Measurements from ENCODE around the gene EML5.
"Not testable (repeated sequence)": the region's sequence is repeated elsewhere in the genome, so short reads cannot be mapped to it uniquely, and the experiment has no call there.

The EML5 gene

GRCh38 chr14:88802596-88802995 is 9.8 kb upstream of the EML5 start:
- DNase-seq: no peak

GRCh38 chr14:88799522-88799921 is 6.8 kb upstream of the EML5 start:
- DNase-seq: no peak

GRCh38 chr14:88798156-88798555 is 5.4 kb upstream of the EML5 start:
- DNase-seq: no peak

- no peak for DNase-seq
These were observed 489 bp upstream of the EML5 start for GRCh38 chr14:88793259-88793625.

- no peak for DNase-seq
These were observed 902 bp downstream of the EML5 start for GRCh38 chr14:88791629-88792472.

GRCh38 chr14:88791252-88791621 is 1.5 kb downstream of the EML5 start:
- no peak for DNase-seq

GRCh38 chr14:88790501-88791251 is 2.1 kb downstream of the EML5 start:
- no peak for DNase-seq

- DNase-seq: not testable (repeated sequence)
These were observed 3.2 kb downstream of the EML5 start for GRCh38 chr14:88789573-88789972.

- no peak for DNase-seq
These were observed 6.0 kb downstream of the EML5 start for GRCh38 chr14:88786715-88787114.

GRCh38 chr14:88785911-88786310 is 6.8 kb downstream of the EML5 start:
- DNase-seq: no peak

GRCh38 chr14:88775532-88775931 is 17.2 kb downstream of the EML5 start:
- DNase-seq: no peak

GRCh38 chr14:88770736-88771135 is 22.0 kb downstream of the EML5 start:
- DNase-seq: no peak

- DNase-seq: no peak
These were observed 27.6 kb downstream of the EML5 start for GRCh38 chr14:88765130-88765529.

GRCh38 chr14:88753873-88754272 is 38.9 kb downstream of the EML5 start:
- DNase-seq: no peak

GRCh38 chr14:88750945-88751344 is 41.8 kb downstream of the EML5 start:
- DNase-seq: no peak

- no peak for DNase-seq
These were observed 42.3 kb downstream of the EML5 start for GRCh38 chr14:88750413-88750812.

- DNase-seq: no peak
These were observed 43.6 kb downstream of the EML5 start for GRCh38 chr14:88749139-88749538.

GRCh38 chr14:88748288-88748687 is 44.5 kb downstream of the EML5 start:
- no peak for DNase-seq

- DNase-seq: no peak
These were observed 46.7 kb downstream of the EML5 start for GRCh38 chr14:88746052-88746451.

GRCh38 chr14:88737245-88737644 is 55.5 kb downstream of the EML5 start:
- DNase-seq: no peak

GRCh38 chr14:88733121-88733520 is 59.6 kb downstream of the EML5 start:
- DNase-seq: no peak

- DNase-seq: no peak
These were observed 63.6 kb downstream of the EML5 start for GRCh38 chr14:88729159-88729558.

- no peak for DNase-seq
These were observed 65.7 kb downstream of the EML5 start for GRCh38 chr14:88727057-88727456.

- no peak for DNase-seq
These were observed 82.0 kb downstream of the EML5 start for GRCh38 chr14:88710709-88711108.

Data from CD4-positive, alpha-beta T cell treated with Interleukin-1 beta for 1 hour (primary cell).